WTC11 (cell line): ENCODE data around the gene ZBTB48. TPM values are rescaled to one million over a fixed set of nuclear protein-coding genes. Genes with fewer than 3 reads are reported as not detected.

Experiments
- ATAC-seq: fragments of 200-7000 bp; cut with Tn5 transposase; 2 replicates; pipeline ENCODE4 v1.10.0; 2021; ENCODE audit warnings: mild to moderate bottlenecking, moderate library complexity
- CTCF ChIA-PET: fragments of 300-600 bp; sonication (Branson Sonifier 250); formaldehyde crosslinking; loops from one replicate; lab custom pipeline; 2021; ENCODE audit warnings: antibody characterized with exemption; lab: Charles Lee
- POLR2A ChIA-PET: fragments of 350-600 bp; sonication (Branson Sonifier 250); formaldehyde crosslinking; loops from one replicate; lab custom pipeline; 2021; ENCODE audit warnings: antibody characterized with exemption; lab: Charles Lee
- DNase-seq: peaks from one replicate; pipeline ENCODE4 v3.0.0; 2021; ENCODE audit warnings: low spot score
- H3K27ac Mint-ChIP-seq: 2 replicates; pipeline ENCODE4 v1.8.0; 2021; ENCODE audit warnings: mixed read lengths
- H3K27me3 Mint-ChIP-seq: 2 replicates; pipeline ENCODE4 v1.8.0; 2021; ENCODE audit warnings: low read depth, mild to moderate bottlenecking, moderate library complexity, mixed read lengths
- H3K36me3 Mint-ChIP-seq: 2 replicates; pipeline ENCODE4 v1.8.0; 2021; ENCODE audit warnings: mixed read lengths
- H3K4me1 Mint-ChIP-seq: 2 replicates; pipeline ENCODE4 v1.8.0; 2022; ENCODE audit warnings: mixed read lengths
- H3K4me3 Mint-ChIP-seq: 2 replicates; pipeline ENCODE4 v1.8.0; 2021; ENCODE audit warnings: mild to moderate bottlenecking, moderate library complexity, mixed read lengths
- H3K9me3 Mint-ChIP-seq: 2 replicates; pipeline ENCODE4 v1.8.0; 2021; ENCODE audit warnings: mixed read lengths
- E2F5 ChIP-seq: sonication (generic); formaldehyde crosslinking; IDR thresholded peaks from 2 replicates; pipeline ENCODE4 v1.8.1; 2022; ENCODE audit warnings: mild to moderate bottlenecking, moderate library complexity, missing genetic modification reagents
- EMX1 ChIP-seq: fragments of 250-450 bp; sonication (Bioruptor Pico); IDR thresholded peaks from 2 replicates; pipeline ENCODE4 v1.8.0; 2021; ENCODE audit warnings: mild to moderate bottlenecking
- FOXP4 ChIP-seq: sonication (generic); formaldehyde crosslinking; IDR thresholded peaks from 2 replicates; pipeline ENCODE4 v1.8.0; 2022; ENCODE audit warnings: mild to moderate bottlenecking, missing genetic modification reagents
- GRHL2 ChIP-seq: fragments of 250-450 bp; sonication (Bioruptor Pico); IDR thresholded peaks from 2 replicates; pipeline ENCODE4 v1.8.0; 2022; ENCODE audit warnings: mild to moderate bottlenecking, moderate library complexity; ENCODE audit not compliant: insufficient replicate concordance, severe bottlenecking
- KAT7 ChIP-seq: sonication (generic); formaldehyde crosslinking; IDR thresholded peaks from 2 replicates; pipeline ENCODE4 v1.8.1; 2023; ENCODE audit warnings: missing genetic modification reagents, mild to moderate bottlenecking, borderline replicate concordance
- MXD4 ChIP-seq: fragments of 250-450 bp; sonication (Bioruptor Pico); IDR thresholded peaks from 2 replicates; pipeline ENCODE4 v1.8.0; 2021; ENCODE audit warnings: mild to moderate bottlenecking, moderate library complexity, borderline replicate concordance
- NFATC4 ChIP-seq: fragments of 250-450 bp; sonication (Bioruptor Pico); IDR thresholded peaks from 2 replicates; pipeline ENCODE4 v1.9.0; 2021; ENCODE audit warnings: mild to moderate bottlenecking
- NFE2L1 ChIP-seq: sonication (generic); formaldehyde crosslinking; IDR thresholded peaks from 2 replicates; pipeline ENCODE4 v1.8.1; 2023; ENCODE audit warnings: missing genetic modification reagents
- OVOL2 ChIP-seq: fragments of 250-450 bp; sonication (Bioruptor Pico); IDR thresholded peaks from 2 replicates; pipeline ENCODE4 v1.9.0; 2021; ENCODE audit warnings: mild to moderate bottlenecking, borderline replicate concordance
- PRRX2 ChIP-seq: fragments of 250-450 bp; sonication (Bioruptor Pico); IDR thresholded peaks from 2 replicates; pipeline ENCODE4 v1.8.0; 2021; ENCODE audit warnings: mild to moderate bottlenecking
- ZBTB21 ChIP-seq: sonication (generic); formaldehyde crosslinking; IDR thresholded peaks from 2 replicates; pipeline ENCODE4 v1.8.1; 2023; ENCODE audit warnings: mild to moderate bottlenecking, missing genetic modification reagents, borderline replicate concordance
- ZNF423 ChIP-seq: fragments of 250-450 bp; sonication (Bioruptor Pico); IDR thresholded peaks from 2 replicates; pipeline ENCODE4 v2.1.2; 2022; ENCODE audit warnings: mild to moderate bottlenecking, moderate library complexity
- total RNA-seq: library from RNA; stranded (reverse); gene quantifications from 3 replicates; pipeline ENCODE4 v1.2.3, GENCODE V29; 2021
- TF ChIP-seq, protein P1 (sequence below): sonication (generic); formaldehyde crosslinking; IDR thresholded peaks from 2 replicates; pipeline ENCODE4 v1.8.1; 2023; ENCODE audit warnings: mild to moderate bottlenecking, missing genetic modification reagents
- TF ChIP-seq, protein P2 (sequence below): sonication (generic); formaldehyde crosslinking; IDR thresholded peaks from 2 replicates; pipeline ENCODE4 v1.8.1; 2023; ENCODE audit warnings: mild to moderate bottlenecking, moderate library complexity, missing genetic modification reagents
- TF ChIP-seq, protein P3 (sequence below): sonication (generic); formaldehyde crosslinking; IDR thresholded peaks from 2 replicates; pipeline ENCODE4 v1.8.0; 2023; ENCODE audit warnings: mild to moderate bottlenecking, missing genetic modification reagents
- TF ChIP-seq, protein P4 (sequence below): fragments of 200-600 bp; IDR thresholded peaks from 2 replicates; pipeline ENCODE4 v1.8.0; 2022; ENCODE audit warnings: antibody characterized with exemption

The ZBTB48 gene
- total RNA-seq, 1 experiment from 2014 or later, result 29.1 TPM

GRCh38 chr1:6590046-6590445, 10.3 kb downstream of the ZBTB48 start (continued):
- TF ChIP-seq, protein P1, sequence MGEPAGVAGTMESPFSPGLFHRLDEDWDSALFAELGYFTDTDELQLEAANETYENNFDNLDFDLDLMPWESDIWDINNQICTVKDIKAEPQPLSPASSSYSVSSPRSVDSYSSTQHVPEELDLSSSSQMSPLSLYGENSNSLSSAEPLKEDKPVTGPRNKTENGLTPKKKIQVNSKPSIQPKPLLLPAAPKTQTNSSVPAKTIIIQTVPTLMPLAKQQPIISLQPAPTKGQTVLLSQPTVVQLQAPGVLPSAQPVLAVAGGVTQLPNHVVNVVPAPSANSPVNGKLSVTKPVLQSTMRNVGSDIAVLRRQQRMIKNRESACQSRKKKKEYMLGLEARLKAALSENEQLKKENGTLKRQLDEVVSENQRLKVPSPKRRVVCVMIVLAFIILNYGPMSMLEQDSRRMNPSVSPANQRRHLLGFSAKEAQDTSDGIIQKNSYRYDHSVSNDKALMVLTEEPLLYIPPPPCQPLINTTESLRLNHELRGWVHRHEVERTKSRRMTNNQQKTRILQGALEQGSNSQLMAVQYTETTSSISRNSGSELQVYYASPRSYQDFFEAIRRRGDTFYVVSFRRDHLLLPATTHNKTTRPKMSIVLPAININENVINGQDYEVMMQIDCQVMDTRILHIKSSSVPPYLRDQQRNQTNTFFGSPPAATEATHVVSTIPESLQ, result no peak
- TF ChIP-seq, all 79 proteins: peak for 0

DNA sequence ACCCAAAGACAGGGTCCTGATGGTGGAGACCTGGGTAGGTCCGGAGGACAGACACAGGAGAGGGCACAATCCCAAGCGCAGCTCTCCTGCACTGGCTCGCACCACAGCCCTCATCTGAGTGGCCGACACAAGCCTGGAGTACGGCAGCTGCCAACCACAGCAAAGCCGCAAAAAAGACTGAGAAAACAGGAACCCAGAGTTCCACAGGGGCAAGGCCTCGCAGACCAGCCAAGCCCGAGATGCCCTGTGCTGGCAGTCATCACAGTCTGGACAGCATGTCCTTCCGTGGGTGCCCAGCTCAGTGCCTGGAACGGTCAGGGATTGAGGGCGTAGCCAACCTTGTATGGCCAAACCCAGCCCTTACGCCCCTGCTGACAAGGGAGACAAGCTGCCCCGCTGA, 11.4 kb downstream of the ZBTB48 start:
- DNase-seq (no peak), ATAC-seq (no peak)
- POLR2A ChIA-PET, result no interaction called here
- Mint-ChIP-seq H3K36me3 (peaks cover 26% of the 10 kb centered on the region), H3K4me1 (no peaks in the 10 kb centered on the region), H3K9me3 (no peaks in the 10 kb centered on the region), H3K27me3 (no peaks in the 10 kb centered on the region), H3K27ac (no peak overlapping the region), H3K4me3 (no peak overlapping the region)
- CTCF ChIA-PET, result interaction anchor here (1.2 kb wide), 1 partner anchor 44 kb away, joined by 4 read pairs; no protein-coding TSS in a partner anchor
- TF ChIP-seq NFATC4 (CRISPR knock-in tag) (no peak), OVOL2 (CRISPR knock-in tag) (no peak), GRHL2 (CRISPR knock-in tag) (no peak)
- TF ChIP-seq, protein P2, sequence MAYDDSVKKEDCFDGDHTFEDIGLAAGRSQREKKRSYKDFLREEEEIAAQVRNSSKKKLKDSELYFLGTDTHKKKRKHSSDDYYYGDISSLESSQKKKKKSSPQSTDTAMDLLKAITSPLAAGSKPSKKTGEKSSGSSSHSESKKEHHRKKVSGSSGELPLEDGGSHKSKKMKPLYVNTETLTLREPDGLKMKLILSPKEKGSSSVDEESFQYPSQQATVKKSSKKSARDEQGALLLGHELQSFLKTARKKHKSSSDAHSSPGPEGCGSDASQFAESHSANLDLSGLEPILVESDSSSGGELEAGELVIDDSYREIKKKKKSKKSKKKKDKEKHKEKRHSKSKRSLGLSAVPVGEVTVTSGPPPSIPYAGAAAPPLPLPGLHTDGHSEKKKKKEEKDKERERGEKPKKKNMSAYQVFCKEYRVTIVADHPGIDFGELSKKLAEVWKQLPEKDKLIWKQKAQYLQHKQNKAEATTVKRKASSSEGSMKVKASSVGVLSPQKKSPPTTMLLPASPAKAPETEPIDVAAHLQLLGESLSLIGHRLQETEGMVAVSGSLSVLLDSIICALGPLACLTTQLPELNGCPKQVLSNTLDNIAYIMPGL (CRISPR knock-in tag), result no peak
- TF ChIP-seq, protein P3, sequence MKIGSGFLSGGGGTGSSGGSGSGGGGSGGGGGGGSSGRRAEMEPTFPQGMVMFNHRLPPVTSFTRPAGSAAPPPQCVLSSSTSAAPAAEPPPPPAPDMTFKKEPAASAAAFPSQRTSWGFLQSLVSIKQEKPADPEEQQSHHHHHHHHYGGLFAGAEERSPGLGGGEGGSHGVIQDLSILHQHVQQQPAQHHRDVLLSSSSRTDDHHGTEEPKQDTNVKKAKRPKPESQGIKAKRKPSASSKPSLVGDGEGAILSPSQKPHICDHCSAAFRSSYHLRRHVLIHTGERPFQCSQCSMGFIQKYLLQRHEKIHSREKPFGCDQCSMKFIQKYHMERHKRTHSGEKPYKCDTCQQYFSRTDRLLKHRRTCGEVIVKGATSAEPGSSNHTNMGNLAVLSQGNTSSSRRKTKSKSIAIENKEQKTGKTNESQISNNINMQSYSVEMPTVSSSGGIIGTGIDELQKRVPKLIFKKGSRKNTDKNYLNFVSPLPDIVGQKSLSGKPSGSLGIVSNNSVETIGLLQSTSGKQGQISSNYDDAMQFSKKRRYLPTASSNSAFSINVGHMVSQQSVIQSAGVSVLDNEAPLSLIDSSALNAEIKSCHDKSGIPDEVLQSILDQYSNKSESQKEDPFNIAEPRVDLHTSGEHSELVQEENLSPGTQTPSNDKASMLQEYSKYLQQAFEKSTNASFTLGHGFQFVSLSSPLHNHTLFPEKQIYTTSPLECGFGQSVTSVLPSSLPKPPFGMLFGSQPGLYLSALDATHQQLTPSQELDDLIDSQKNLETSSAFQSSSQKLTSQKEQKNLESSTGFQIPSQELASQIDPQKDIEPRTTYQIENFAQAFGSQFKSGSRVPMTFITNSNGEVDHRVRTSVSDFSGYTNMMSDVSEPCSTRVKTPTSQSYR (CRISPR knock-in tag), result no peak
- TF ChIP-seq, all 79 proteins: peak for 0

DNA sequence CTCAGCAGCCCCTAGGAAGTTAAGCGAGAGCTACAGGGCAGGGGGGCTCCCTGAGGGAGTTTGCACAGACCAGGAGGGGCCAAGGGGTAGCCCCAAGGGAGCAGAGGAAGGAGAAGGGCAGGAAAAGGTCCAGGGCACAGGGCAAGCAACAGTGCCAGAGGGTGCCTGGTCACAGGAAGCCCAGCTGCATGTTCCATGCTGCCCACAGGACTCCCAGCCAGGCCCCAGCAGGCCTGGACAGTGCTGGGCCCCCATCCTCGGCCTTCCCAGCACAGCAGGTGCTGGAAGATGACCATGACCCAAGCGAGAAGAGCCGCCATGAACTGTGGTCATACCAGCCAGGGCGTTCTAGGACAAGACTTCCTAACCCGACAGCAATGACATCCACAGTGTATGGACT, 11.8 kb downstream of the ZBTB48 start:
- H3K36me3 Mint-ChIP-seq, result peaks cover 30% of the 10 kb centered on the region
- DNase-seq (no peak), ATAC-seq (no peak)
- H3K27me3 Mint-ChIP-seq, result no peaks in the 10 kb centered on the region
- no peak overlapping the region for H3K27ac Mint-ChIP-seq
- no peaks in the 10 kb centered on the region for H3K9me3 Mint-ChIP-seq
- no peak overlapping the region for H3K4me3 Mint-ChIP-seq
- TF ChIP-seq, protein P4, sequence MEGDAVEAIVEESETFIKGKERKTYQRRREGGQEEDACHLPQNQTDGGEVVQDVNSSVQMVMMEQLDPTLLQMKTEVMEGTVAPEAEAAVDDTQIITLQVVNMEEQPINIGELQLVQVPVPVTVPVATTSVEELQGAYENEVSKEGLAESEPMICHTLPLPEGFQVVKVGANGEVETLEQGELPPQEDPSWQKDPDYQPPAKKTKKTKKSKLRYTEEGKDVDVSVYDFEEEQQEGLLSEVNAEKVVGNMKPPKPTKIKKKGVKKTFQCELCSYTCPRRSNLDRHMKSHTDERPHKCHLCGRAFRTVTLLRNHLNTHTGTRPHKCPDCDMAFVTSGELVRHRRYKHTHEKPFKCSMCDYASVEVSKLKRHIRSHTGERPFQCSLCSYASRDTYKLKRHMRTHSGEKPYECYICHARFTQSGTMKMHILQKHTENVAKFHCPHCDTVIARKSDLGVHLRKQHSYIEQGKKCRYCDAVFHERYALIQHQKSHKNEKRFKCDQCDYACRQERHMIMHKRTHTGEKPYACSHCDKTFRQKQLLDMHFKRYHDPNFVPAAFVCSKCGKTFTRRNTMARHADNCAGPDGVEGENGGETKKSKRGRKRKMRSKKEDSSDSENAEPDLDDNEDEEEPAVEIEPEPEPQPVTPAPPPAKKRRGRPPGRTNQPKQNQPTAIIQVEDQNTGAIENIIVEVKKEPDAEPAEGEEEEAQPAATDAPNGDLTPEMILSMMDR, result no peak
- TF ChIP-seq, protein P1, result no peak
- POLR2A ChIA-PET, result no interaction called here
- H3K4me1 Mint-ChIP-seq, result no peaks in the 10 kb centered on the region
- CTCF ChIA-PET, result interaction anchor here (1.2 kb wide), 1 partner anchor 43 kb away, joined by 4 read pairs; no protein-coding TSS in a partner anchor

DNA sequence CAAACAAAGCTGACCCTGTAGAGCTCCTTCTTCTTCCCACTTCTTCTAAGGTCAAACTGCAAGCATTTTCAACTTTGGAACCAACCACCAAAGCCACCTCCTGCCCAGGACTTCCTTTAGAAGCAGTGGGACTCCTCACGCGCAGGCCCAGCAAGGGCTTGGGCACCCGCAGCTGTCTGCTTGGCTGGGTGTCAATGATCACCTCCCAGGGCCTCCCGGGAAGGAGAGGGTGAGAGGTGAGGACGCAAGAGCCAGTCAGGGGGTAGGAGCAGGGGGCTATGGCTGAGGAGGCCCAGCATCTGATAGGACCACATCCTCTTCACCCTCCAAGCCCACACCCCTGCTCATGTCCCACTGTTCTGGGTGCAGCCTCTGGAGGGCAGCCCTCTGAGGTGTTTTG, 12.6 kb downstream of the ZBTB48 start:
- no peak for ATAC-seq

More for the DNA sequence above, 12.6 kb downstream of the ZBTB48 start:
- Mint-ChIP-seq H3K36me3 (peaks cover 30% of the 10 kb centered on the region), H3K27me3 (no peaks in the 10 kb centered on the region), H3K4me3 (no peak overlapping the region), H3K9me3 (no peaks in the 10 kb centered on the region), H3K27ac (no peak overlapping the region), H3K4me1 (no peaks in the 10 kb centered on the region)
- ChIA-PET POLR2A (no interaction called here), CTCF (no interaction called here)
- no peak for DNase-seq
- TF ChIP-seq MXD4 (CRISPR knock-in tag) (no peak), FOXP4 (CRISPR knock-in tag) (no peak), KAT7 (no peak), OVOL2 (CRISPR knock-in tag) (no peak), NFE2L1 (CRISPR knock-in tag) (no peak), EMX1 (no peak), ZNF423 (CRISPR knock-in tag) (no peak), PRRX2 (CRISPR knock-in tag) (no peak), ZBTB21 (CRISPR knock-in tag) (no peak), E2F5 (CRISPR knock-in tag) (no peak)
- TF ChIP-seq, all 79 proteins: peak for 0
